Coronary artery (tissue), 2 donors: Measurements from ENCODE around the gene IGLL1.
"Not testable (repeated sequence)": the region's sequence is repeated elsewhere in the genome, so short reads cannot be mapped to it uniquely, and the experiment has no call there.

Source experiments
- DNase-seq: peaks from one replicate; pipeline ENCODE4 v3.0.0-alpha.2; 2017; ENCODE audit warnings: low spot score
- H3K27ac ChIP-seq, 2 donors: fragments of 200-600 bp; sonication (generic); one replicate each; pipeline ENCODE4 v1.5.1; 2016 to 2019
- H3K4me3 ChIP-seq: fragments of 200-600 bp; sonication (generic); 2 replicates; pipeline ENCODE4 v1.5.1; 2016; ENCODE audit warnings: mild to moderate bottlenecking, moderate library complexity
- CTCF ChIP-seq: fragments of 200-600 bp; sonication (generic); IDR thresholded peaks from one replicate; pipeline ENCODE4 v1.5.1; 2019; ENCODE audit warnings: antibody characterized with exemption

IGLL1 gene

GRCh38 chr22:23580576-23581259 is 628 bp upstream of the IGLL1 start:
- Histone ChIP-seq H3K27ac (no peak overlapping the region), H3K4me3 (no peak overlapping the region)
- TF ChIP-seq CTCF, result no peak
- no peak for DNase-seq

GRCh38 chr22:23579280-23579679 is 810 bp downstream of the IGLL1 start:
- no peak for DNase-seq
- no peak overlapping the region for H3K4me3 ChIP-seq
- no peak for TF ChIP-seq CTCF
- H3K27ac ChIP-seq, result no peak overlapping the region

GRCh38 chr22:23578306-23578705 is 1.8 kb downstream of the IGLL1 start:
- no peak for TF ChIP-seq CTCF
- Histone ChIP-seq H3K4me3 (no peak overlapping the region), H3K27ac (no peak overlapping the region)
- no peak for DNase-seq

- TF ChIP-seq CTCF, result no peak
- DNase-seq, result no peak
- H3K27ac ChIP-seq, result no peak overlapping the region
These were observed 3.4 kb downstream of the IGLL1 start for GRCh38 chr22:23576681-23577080.

GRCh38 chr22:23575601-23576000 is 4.5 kb downstream of the IGLL1 start:
- DNase-seq, result no peak
- TF ChIP-seq CTCF, result no peak
- Histone ChIP-seq H3K27ac (no peak overlapping the region), H3K4me3 (no peak overlapping the region)

More at GRCh38 chr22:23576681-23577080, 3.4 kb downstream of the IGLL1 start:
- H3K4me3 ChIP-seq, result no peak overlapping the region

GRCh38 chr22:23574877-23575276 is 5.2 kb downstream of the IGLL1 start:
- Histone ChIP-seq H3K27ac (no peak overlapping the region), H3K4me3 (no peak overlapping the region)
- no peak for DNase-seq
- TF ChIP-seq CTCF, result no peak

- H3K27ac ChIP-seq, result no peak overlapping the region
- H3K4me3 ChIP-seq, result no peak overlapping the region
- no peak for TF ChIP-seq CTCF
- DNase-seq, result no peak
These were observed 5.7 kb downstream of the IGLL1 start for GRCh38 chr22:23574371-23574811.

- H3K27ac ChIP-seq, H3K4me3 ChIP-seq, DNase-seq: not testable (repeated sequence)
These were observed 6.3 kb downstream of the IGLL1 start for GRCh38 chr22:23573701-23574235.

- H3K27ac ChIP-seq, H3K4me3 ChIP-seq, DNase-seq: not testable (repeated sequence)
These were observed 7.0 kb downstream of the IGLL1 start for GRCh38 chr22:23573106-23573505.
